GM12878 (cell line): ENCODE data around the gene ZDHHC14.

Experiments
- CEBPB ChIP-seq, 2 experiments: fragments of 150-350 bp in 1 of 2; IDR thresholded peaks; 2 replicates each; pipeline ENCODE4 v1.6.1; 2012 to 2014; ENCODE audit warnings: low read depth in 2 of 2, low read length in 2 of 2, borderline replicate concordance in 1 of 2, inconsistent platforms in 1 of 2
- CHD4 ChIP-seq: fragments of 200-600 bp; sonication (generic); IDR thresholded peaks from 2 replicates; pipeline ENCODE4 v1.6.1; 2016; ENCODE audit warnings: mild to moderate bottlenecking
- EZH2 ChIP-seq: IDR thresholded peaks from 2 replicates; pipeline ENCODE4 v1.6.1; 2012; ENCODE audit warnings: low read depth, mild to moderate bottlenecking, control low read depth, inconsistent platforms, low read length, borderline replicate concordance; ENCODE audit not compliant: control insufficient read depth
- POLR2A ChIP-seq: IDR thresholded peaks from 2 replicates; pipeline ENCODE4 v1.6.1; 2011; ENCODE audit warnings: low read depth, mild to moderate bottlenecking, low read length
- POLR2AphosphoS5 ChIP-seq: IDR thresholded peaks from 2 replicates; pipeline ENCODE4 v1.6.1; 2011; ENCODE audit warnings: mild to moderate bottlenecking, low read length, inconsistent platforms
- TCF3 ChIP-seq: IDR thresholded peaks from 2 replicates; pipeline ENCODE4 v1.6.1; 2012; ENCODE audit warnings: low read depth, mild to moderate bottlenecking, low read length, borderline replicate concordance; ENCODE audit not compliant: insufficient read depth
- TF ChIP-seq, protein P1 (sequence below): IDR thresholded peaks from 2 replicates; pipeline ENCODE4 v1.6.1; 2012; ENCODE audit warnings: mild to moderate bottlenecking, low read depth, low read length
- TF ChIP-seq, protein P2 (sequence below), 3 experiments: IDR thresholded peaks in 2 of 3; conservative IDR thresholded peaks in 1 of 3; 2 replicates each; pipeline ENCODE4 v1.5.1; 2011; ENCODE audit warnings: low read depth in 3 of 3, low read length in 3 of 3, mild to moderate bottlenecking in 3 of 3, control low read depth in 2 of 3, moderate library complexity in 2 of 3, inconsistent platforms in 1 of 3, mixed read lengths in 1 of 3; ENCODE audit not compliant: control insufficient read depth in 2 of 3, insufficient read depth in 1 of 3; ENCODE audit errors: extremely low read depth in 1 of 3

DNA sequence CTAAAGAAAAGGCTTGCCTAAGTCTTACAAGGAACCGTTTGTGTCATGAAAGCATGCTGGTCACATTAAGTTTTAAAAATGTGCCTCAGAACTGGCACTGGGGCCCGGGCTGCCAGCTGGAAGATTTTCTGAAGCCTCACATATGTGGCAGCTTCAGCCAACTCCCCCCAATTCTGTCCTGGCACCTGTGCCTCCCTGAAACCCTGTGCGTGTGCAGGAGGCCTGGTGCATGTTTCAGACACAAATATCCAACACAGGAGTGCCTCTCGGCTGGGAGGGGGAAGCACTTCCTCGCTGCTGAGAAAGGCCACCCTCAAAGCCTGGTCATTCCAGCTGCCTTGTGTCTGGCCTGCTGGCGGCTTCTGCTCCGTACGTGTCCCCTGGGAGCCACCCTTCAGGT, 253.6 kb downstream of the ZDHHC14 start:
- TF ChIP-seq CHD4 (no peak), EZH2 (no peak), POLR2AphosphoS5 (no peak), POLR2A (no peak), TCF3 (no peak), CEBPB (IDR thresholded peaks at IDR 0.05; ENCODE audit: borderline replicate concordance in 1 of 2, low read depth in 2 of 2, low read length in 2 of 2) (no peak)
- TF ChIP-seq, protein P1, sequence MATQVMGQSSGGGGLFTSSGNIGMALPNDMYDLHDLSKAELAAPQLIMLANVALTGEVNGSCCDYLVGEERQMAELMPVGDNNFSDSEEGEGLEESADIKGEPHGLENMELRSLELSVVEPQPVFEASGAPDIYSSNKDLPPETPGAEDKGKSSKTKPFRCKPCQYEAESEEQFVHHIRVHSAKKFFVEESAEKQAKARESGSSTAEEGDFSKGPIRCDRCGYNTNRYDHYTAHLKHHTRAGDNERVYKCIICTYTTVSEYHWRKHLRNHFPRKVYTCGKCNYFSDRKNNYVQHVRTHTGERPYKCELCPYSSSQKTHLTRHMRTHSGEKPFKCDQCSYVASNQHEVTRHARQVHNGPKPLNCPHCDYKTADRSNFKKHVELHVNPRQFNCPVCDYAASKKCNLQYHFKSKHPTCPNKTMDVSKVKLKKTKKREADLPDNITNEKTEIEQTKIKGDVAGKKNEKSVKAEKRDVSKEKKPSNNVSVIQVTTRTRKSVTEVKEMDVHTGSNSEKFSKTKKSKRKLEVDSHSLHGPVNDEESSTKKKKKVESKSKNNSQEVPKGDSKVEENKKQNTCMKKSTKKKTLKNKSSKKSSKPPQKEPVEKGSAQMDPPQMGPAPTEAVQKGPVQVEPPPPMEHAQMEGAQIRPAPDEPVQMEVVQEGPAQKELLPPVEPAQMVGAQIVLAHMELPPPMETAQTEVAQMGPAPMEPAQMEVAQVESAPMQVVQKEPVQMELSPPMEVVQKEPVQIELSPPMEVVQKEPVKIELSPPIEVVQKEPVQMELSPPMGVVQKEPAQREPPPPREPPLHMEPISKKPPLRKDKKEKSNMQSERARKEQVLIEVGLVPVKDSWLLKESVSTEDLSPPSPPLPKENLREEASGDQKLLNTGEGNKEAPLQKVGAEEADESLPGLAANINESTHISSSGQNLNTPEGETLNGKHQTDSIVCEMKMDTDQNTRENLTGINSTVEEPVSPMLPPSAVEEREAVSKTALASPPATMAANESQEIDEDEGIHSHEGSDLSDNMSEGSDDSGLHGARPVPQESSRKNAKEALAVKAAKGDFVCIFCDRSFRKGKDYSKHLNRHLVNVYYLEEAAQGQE = no peak
- TF ChIP-seq, protein P2, sequence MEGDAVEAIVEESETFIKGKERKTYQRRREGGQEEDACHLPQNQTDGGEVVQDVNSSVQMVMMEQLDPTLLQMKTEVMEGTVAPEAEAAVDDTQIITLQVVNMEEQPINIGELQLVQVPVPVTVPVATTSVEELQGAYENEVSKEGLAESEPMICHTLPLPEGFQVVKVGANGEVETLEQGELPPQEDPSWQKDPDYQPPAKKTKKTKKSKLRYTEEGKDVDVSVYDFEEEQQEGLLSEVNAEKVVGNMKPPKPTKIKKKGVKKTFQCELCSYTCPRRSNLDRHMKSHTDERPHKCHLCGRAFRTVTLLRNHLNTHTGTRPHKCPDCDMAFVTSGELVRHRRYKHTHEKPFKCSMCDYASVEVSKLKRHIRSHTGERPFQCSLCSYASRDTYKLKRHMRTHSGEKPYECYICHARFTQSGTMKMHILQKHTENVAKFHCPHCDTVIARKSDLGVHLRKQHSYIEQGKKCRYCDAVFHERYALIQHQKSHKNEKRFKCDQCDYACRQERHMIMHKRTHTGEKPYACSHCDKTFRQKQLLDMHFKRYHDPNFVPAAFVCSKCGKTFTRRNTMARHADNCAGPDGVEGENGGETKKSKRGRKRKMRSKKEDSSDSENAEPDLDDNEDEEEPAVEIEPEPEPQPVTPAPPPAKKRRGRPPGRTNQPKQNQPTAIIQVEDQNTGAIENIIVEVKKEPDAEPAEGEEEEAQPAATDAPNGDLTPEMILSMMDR (IDR thresholded peaks at IDR 0.05 in 2 of 3, conservative IDR thresholded peaks at IDR 0.05 in 1 of 3; ENCODE audit: control insufficient read depth in 2 of 3, extremely low read depth in 1 of 3, insufficient read depth in 1 of 3, low read depth in 3 of 3, low read length in 3 of 3) = no peak
